Large intestine (tissue), 3 donors: ENCODE measurements around the gene SFMBT1. TPM values are rescaled to one million over a fixed set of nuclear protein-coding genes. Genes with fewer than 3 reads are reported as not detected.

Experiments
- DNase-seq, 2 donors: peaks; one replicate each; pipeline versions ENCODE4 v3.0.0 to v3.0.0-alpha.2; 2013
- H3K27ac ChIP-seq: one replicate; pipeline ENCODE4 v1.5.1; 2013; ENCODE audit warnings: low read length
- H3K27me3 ChIP-seq: 2 replicates; pipeline ENCODE4 v1.6.1; 2013; ENCODE audit warnings: low read length; ENCODE audit not compliant: control insufficient read depth, insufficient read depth
- H3K36me3 ChIP-seq: 2 replicates; pipeline ENCODE4 v1.6.1; 2013; ENCODE audit warnings: low read length; ENCODE audit not compliant: control insufficient read depth, insufficient read depth
- H3K4me1 ChIP-seq: one replicate; pipeline ENCODE4 v1.6.1; 2013; ENCODE audit warnings: low read length; ENCODE audit not compliant: control insufficient read depth, insufficient read depth
- H3K4me3 ChIP-seq: one replicate; pipeline ENCODE4 v1.5.1; 2013; ENCODE audit warnings: low read length
- H3K9me3 ChIP-seq: one replicate; pipeline ENCODE4 v1.6.1; 2013; ENCODE audit warnings: mild to moderate bottlenecking, low read depth, low read length, moderate library complexity; ENCODE audit not compliant: control insufficient read depth
- WGBS: methylation state at CpG from one replicate; pipeline ENCODE4 v1.1.5; 2013; ENCODE audit warnings: low lambda C conversion rate; ENCODE audit not compliant: insufficient coverage; 5-methylcytosine and 5-hydroxymethylcytosine counted together
- polyA plus RNA-seq: library from polyadenylated mRNA; unstranded; fragments of 120-200 nt; gene quantifications from one replicate; pipeline ENCODE4 v1.2.1, GENCODE V29; 2013

SFMBT1 gene
- polyA plus RNA-seq, 1 donor = 12.8 TPM

GRCh38 chr3:52998771-52999513 lies 46.9 kb downstream of the SFMBT1 start:
- no CpG with 5 or more reads among the region's 41 CpGs for WGBS
- Histone ChIP-seq H3K36me3 (peaks cover 4% of the 10 kb centered on the region), H3K4me3 (no peak overlapping the region), H3K27ac (no peak overlapping the region), H3K9me3 (peaks cover 10% of the 10 kb centered on the region), H3K27me3 (no peaks in the 10 kb centered on the region), H3K4me1 (no peaks in the 10 kb centered on the region)
- no peak for DNase-seq

DNA sequence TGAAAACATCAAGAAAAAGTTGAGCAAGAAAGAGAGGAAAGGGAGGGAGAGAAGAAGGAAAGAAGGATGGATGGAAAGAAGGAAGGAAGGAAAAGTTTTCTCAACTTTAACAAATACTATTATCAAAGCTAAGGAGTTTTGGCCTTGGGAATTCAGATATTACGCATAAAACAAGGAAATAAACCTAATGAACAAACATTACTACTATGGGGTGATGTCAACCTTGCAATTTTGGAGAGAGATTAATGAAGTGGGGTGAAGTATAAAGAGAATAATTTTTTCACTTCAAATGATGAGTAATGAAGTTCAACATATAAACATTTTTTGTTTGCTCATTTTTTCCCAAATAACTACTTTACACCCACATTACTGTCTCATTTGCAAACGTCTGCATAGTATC lies 55.2 kb downstream of the SFMBT1 start:
- 63% methylated on average over 2 of the region's 2 CpGs for WGBS
- Histone ChIP-seq H3K27ac (no peak overlapping the region), H3K9me3 (no peaks in the 10 kb centered on the region), H3K4me3 (no peak overlapping the region), H3K36me3 (no peaks in the 10 kb centered on the region), H3K4me1 (no peaks in the 10 kb centered on the region), H3K27me3 (no peaks in the 10 kb centered on the region)
- no peak for DNase-seq

GRCh38 chr3:52986938-52987337 lies 58.9 kb downstream of the SFMBT1 start:
- Histone ChIP-seq H3K9me3 (no peaks in the 10 kb centered on the region), H3K27ac (no peak overlapping the region), H3K4me3 (no peak overlapping the region), H3K36me3 (no peaks in the 10 kb centered on the region), H3K4me1 (no peaks in the 10 kb centered on the region), H3K27me3 (no peaks in the 10 kb centered on the region)
- no CpG with 5 or more reads among the region's 3 CpGs for WGBS
- no peak for DNase-seq

DNA sequence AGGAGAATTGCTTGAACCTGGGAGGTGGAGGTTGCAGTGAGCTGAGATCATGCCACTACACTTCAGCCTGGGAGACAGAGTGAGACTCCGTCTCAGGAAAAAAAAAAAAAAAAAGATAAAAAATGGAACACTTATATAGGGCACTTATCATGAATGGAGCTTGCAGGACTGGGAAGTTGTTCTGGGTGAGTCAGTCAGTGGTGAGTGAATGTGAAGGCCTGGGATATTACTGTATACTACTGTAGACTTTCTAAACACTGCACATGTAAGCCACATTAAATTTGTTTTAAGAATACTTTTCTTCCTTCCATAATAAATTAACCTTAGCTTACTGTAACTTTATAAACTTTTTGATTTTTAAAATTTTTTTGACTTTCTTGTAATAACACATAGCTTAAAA lies 59.8 kb downstream of the SFMBT1 start:
- Histone ChIP-seq H3K27me3 (no peaks in the 10 kb centered on the region), H3K9me3 (no peaks in the 10 kb centered on the region), H3K4me1 (no peaks in the 10 kb centered on the region), H3K27ac (no peak overlapping the region), H3K4me3 (no peak overlapping the region), H3K36me3 (no peaks in the 10 kb centered on the region)
- no peak for DNase-seq
- WGBS = no CpG with 5 or more reads among the region's 1 CpG

DNA sequence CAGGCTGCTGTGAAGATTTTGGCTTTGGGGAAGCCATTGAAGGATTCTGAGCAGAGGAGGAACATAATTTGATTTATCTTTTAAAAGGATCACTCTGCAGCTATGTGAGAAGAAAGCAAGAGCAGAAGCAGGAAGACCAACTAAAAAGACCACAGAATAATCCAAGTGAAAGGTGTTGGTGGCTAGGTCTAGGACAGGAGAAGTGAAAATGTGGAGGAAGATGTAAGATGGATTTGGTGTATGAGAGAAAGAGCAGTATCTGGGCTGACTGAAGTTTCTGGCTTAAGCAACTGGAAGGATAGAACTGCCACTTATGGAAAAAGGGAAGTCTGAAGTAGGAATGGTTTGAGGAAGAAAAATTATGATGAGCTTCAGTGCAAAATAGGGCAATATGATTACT lies 62.0 kb downstream of the SFMBT1 start:
- Histone ChIP-seq H3K9me3 (no peaks in the 10 kb centered on the region), H3K27me3 (no peaks in the 10 kb centered on the region), H3K27ac (no peak overlapping the region), H3K36me3 (no peaks in the 10 kb centered on the region), H3K4me1 (no peaks in the 10 kb centered on the region), H3K4me3 (no peak overlapping the region)
- DNase-seq = no peak

- Histone ChIP-seq H3K4me3 (no peak overlapping the region), H3K9me3 (no peaks in the 10 kb centered on the region), H3K36me3 (no peaks in the 10 kb centered on the region), H3K4me1 (no peaks in the 10 kb centered on the region), H3K27me3 (no peaks in the 10 kb centered on the region), H3K27ac (no peak overlapping the region)
- DNase-seq = peak in 1 of 2 donors; percentile 3
- WGBS = 81% methylated on average over 3 of the region's 5 CpGs
Measured at GRCh38 chr3:52983336-52983807, 62.5 kb downstream of the SFMBT1 start.

DNA sequence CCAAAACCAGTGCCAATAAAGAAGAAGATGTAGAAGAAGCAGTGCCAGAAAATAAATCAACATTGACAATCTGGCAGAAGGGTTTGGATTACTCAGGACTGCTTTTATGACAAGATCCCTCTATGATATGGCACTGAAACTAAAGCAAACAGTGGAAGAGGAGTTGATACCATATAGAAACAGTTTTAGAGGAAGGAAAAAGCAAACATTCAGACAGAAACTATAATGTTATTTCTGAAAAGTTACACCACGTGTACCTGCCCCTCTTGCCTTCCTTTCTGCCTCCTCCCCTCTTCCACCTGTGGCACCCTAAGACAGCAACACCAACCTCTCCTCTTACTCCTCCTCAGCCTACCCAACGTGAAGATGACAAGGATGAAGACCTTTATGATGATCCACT lies 63.0 kb downstream of the SFMBT1 start:
- Histone ChIP-seq H3K4me3 (no peak overlapping the region), H3K4me1 (no peaks in the 10 kb centered on the region), H3K9me3 (no peaks in the 10 kb centered on the region), H3K36me3 (no peaks in the 10 kb centered on the region), H3K27ac (no peak overlapping the region), H3K27me3 (no peaks in the 10 kb centered on the region)
- WGBS = no CpG with 5 or more reads among the region's 2 CpGs
- no peak for DNase-seq

DNA sequence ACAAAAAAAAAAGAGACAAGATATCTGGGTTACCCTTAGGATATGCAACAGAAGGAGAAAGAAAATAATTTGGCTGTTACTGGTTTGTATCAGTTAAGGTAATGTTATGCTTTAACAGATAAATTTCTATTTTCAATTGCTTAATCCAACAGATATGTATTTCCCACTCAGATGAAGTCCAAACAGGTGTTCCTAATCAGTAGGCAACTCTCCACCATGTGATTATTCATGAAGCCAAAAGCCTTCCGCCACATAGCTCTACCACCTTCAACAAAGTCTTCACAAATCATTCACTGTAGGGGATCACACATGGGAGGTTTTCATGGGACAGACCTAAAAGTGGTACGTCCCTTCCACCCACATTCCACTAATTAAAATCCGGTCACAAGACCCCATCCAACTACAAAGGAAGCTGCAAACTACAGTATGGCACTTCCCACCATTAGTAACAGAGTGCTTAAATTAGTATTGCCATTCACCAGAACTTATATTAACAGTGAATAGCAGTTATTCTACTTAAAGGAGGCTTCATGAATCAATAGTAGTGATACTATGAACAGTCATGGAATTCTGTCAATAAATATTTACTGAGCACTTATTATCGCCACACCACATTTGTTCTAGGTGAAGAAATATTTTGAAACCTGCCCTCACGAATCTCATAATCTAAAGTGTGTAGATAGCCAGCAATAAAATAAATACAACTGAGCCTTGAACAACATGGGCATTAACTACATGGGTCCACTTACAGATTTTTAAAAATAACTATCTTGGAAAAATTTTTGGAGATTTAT lies 66.5 kb downstream of the SFMBT1 start:
- no peak overlapping the region for H3K27ac ChIP-seq
- no peaks in the 10 kb centered on the region for H3K27me3 ChIP-seq
- H3K9me3 ChIP-seq = no peaks in the 10 kb centered on the region
- H3K36me3 ChIP-seq = no peaks in the 10 kb centered on the region
- WGBS = no CpG with 5 or more reads among the region's 5 CpGs
- H3K4me3 ChIP-seq = no peak overlapping the region
- no peak for DNase-seq
- H3K4me1 ChIP-seq = no peaks in the 10 kb centered on the region

- Histone ChIP-seq H3K4me3 (no peak overlapping the region), H3K36me3 (no peaks in the 10 kb centered on the region), H3K9me3 (no peaks in the 10 kb centered on the region), H3K27me3 (no peaks in the 10 kb centered on the region), H3K27ac (no peak overlapping the region), H3K4me1 (no peaks in the 10 kb centered on the region)
- whole genome bisulfite sequencing = 95% methylated on average over 2 of the region's 3 CpGs
- DNase-seq = no peak
Measured at GRCh38 chr3:52978109-52978754, 67.6 kb downstream of the SFMBT1 start.

DNA sequence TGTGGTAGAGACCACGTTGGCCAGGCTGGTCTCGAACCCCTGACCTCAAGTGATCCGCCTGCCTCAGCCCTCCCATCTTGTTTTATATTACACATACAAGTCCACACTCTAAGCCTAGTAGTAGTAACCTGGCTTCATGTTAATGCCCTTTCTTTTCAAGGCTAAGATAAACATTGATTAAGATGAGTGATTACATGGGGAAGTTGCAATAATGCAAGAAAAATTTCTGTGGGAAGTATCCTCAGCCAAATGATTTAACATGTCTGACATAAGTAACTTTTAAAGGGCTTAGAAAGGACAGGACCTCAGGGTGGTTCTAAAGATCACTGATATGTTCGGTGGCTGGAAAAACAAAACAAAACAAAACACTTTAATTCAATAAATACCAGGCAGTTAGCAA lies 72.1 kb downstream of the SFMBT1 start:
- Histone ChIP-seq H3K27ac (no peak overlapping the region), H3K4me3 (no peak overlapping the region), H3K9me3 (no peaks in the 10 kb centered on the region), H3K4me1 (no peaks in the 10 kb centered on the region), H3K27me3 (no peaks in the 10 kb centered on the region), H3K36me3 (peaks cover 4% of the 10 kb centered on the region)
- WGBS = 83% methylated on average over 1 of the region's 4 CpGs
- no peak for DNase-seq
